ENCODE measurements around the gene PMM1.

- no peak for TF ChIP-seq CTCF (IDR thresholded peaks at IDR 0.05)
- no peak for TF ChIP-seq POLR2A (IDR thresholded peaks at IDR 0.05)
These were observed 32.0 kb downstream of the PMM1 start for GRCh38 chr22:41557401-41558240.

Measured in uterus (tissue), 2 donors.